HL-60/S4 treated with retinoic acid at 250 ng/mL for 4 days and 3 days (cell line): ENCODE measurements around the gene ATP8B4.

Source experiments
- in situ Hi-C: fragments of 300-500 bp; cut with MboI; formaldehyde crosslinking; loops from 2 replicates; pipeline ENCODE4 v1.7.0; 2022; ENCODE audit warnings: low sequenced_read_pairs

The ATP8B4 gene

DNA sequence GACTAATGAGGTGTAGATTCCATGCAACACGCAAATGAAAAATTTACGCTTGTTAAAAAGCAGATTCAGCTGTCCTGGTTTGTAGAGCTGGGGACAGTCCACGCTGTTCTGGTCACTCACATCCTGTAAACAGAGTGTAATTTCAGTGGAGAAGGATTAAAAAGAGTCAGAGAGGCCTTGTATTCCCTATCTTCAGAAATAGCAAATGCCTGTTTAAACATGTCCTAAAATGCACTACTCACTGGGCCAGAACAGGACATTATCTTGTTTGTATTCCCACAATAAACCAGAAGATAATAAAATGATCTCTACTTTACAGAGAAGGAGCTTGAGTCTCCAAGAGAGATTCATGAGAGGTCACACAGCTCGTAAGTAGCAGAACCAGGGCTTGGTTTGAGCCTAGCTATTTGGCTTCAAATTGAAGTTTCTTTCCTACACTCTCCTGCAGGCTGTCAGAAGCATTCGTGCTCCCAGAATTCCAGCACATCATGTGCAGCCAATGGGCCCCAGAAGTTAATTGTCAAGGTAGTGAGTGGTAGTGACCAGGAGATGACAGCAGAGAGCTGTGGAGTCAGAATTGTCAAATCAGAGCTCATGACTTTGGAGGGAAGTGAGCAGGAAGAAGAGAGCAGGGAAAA is 242.5 kb downstream of the ATP8B4 start:
- in situ Hi-C loops, result loop anchor here (25.0 kb wide), 1 partner anchor 436 kb away; no protein-coding TSS in a partner anchor

DNA sequence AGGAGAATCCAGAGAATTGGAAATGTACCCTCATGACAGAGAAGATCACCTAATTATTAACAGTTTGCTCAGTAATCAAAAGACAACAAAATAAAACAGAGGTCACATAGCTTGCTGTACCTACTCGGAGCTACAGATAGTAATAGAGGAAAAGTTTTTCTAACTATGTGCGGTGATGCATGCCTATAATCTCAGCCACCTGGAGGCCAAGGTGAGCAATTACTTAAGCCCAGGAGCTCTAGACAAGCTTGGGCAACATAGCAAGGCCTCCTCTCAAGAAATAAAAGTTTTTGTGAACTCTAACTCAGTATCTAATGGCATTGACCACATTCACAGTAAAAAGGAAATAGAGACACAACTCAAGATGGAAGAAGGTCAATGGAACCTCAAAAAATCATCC is 243.6 kb downstream of the ATP8B4 start:
- in situ Hi-C loops, result loop anchor here (25.0 kb wide), 1 partner anchor 437 kb away; no protein-coding TSS in a partner anchor

DNA sequence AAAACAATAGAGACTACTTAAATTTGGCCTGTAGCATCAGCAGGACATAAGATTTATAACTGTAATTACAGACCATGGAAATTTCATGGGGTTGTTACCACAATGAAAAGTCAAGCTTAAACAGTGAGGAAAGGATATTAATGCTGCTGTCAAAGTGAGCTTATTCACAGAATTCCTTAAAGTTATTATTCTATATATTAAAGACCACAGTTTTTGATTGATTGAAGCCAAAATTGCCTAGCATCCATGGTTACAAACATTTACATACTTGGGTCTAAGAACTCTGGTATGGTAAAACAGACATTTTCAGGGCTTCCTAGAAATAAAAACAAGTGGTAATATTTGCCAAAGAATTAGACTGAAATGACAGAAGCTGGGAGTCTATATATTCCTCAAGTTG is 248.6 kb downstream of the ATP8B4 start:
- in situ Hi-C loops, result no loop called here

DNA sequence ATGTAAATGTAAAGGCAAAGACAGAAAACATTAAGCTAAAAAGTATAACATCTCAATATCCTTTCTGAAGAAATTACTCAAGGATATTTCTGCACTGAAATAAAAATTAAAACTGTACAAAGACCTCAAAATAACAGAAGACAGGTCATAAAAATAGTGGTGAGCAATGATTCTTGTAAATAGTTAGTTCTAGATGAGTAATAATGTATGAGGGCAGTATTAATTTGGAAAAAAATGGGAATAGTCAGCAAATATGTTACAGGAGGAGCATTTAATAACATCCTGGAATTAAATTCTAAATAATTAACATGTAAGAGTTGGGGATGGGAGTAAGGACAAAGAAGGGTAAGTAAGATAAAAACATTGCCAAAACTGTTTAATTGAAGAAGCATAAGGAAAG is 250.7 kb downstream of the ATP8B4 start:
- in situ Hi-C loops, result no loop called here

- in situ Hi-C loops, result no loop called here
Observed at GRCh38 chr15:49865925-49866757, 252.9 kb downstream of the ATP8B4 start.

- in situ Hi-C loops, result no loop called here
Observed at GRCh38 chr15:49864251-49864650, 254.8 kb downstream of the ATP8B4 start.

DNA sequence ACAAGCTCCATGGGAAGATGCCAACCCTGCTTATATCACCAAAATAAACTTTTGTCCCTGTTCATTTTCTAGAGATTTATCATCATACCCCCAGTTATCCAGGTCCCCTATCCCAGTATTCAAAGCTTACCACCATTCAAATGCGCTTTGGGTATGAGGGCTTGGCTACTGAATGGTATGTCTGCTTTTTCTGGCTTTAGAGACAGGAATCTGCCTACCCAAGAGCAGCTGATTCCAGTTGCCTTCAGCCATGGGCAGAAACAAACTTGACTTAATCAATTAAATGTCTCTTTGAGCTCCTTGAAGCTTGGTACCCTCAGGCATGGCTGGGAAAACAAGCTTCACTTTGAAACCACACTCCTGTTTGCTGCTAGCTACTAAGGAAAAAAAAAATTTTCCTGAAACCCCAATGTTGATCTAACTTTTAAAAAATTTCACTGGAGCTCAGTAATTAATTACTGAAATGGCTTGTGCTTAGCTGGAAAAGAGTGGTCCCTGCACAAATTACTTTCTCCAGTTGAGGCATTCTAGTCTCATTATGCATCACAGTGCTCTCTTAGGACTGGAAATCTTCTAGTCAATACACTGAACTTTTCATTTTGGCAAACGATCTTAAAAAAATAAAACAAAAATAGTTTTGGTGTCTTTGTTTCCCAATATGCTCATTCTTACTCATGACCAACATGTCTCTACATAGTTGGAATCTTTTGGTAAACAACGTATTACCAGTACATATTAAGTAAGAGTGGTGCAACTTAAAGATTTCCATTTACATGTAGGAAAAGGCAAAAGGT is 255.4 kb downstream of the ATP8B4 start:
- in situ Hi-C loops, result no loop called here

DNA sequence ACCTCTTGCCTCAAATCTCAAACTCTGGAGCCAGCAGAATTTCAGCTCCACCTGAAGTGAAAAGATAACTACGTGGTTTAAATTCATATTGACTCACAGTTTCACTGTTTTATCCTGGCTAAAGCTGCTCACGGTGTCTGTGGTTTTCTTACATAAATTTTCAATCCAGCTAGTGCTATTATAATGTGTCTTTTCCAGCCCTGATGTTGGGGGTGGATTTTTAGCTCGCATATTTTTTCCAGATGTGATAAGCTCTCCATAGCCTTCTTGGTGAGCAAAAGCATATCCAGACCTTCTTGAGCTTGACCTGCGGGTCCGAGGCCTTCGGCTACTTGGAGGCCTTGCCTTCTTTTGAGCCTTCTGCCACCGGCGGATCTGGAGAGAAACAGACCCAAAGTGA is 258.9 kb downstream of the ATP8B4 start:
- in situ Hi-C loops, result no loop called here

- in situ Hi-C loops, result no loop called here
Observed at GRCh38 chr15:49857496-49858475, 261.2 kb downstream of the ATP8B4 start.

DNA sequence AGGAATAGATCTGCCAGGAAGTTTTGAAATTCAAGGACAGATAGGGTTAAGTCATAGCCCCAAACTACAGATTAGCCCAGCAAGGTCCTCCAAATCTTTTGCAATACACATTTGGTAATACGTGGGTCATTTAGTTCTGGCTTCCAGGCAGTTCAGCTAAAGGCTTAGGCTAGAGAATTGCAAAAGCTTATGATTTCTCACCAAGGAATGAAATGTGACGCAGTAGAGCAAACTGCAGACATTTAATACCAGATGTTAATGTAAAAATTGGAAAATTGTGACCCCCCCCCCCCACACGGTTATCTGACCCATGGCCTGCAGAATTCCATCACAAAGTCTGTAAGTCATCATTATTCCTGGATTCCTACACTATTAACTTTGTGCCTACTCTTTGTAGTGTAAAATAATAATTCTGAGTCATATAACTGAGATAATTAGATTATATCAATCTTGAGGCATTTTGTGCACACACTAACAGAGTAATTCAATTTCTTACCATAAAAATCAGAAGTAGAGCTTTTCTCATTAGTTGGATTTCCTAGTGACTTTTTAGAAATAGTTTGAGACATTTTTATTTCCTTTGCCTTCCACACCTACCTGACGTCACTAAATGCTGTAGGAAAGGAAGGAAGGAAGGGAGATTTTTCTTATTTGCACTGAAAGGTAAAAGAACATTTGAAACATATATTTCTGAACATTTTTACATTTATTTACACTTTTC is 263.0 kb downstream of the ATP8B4 start:
- in situ Hi-C loops, result no loop called here

DNA sequence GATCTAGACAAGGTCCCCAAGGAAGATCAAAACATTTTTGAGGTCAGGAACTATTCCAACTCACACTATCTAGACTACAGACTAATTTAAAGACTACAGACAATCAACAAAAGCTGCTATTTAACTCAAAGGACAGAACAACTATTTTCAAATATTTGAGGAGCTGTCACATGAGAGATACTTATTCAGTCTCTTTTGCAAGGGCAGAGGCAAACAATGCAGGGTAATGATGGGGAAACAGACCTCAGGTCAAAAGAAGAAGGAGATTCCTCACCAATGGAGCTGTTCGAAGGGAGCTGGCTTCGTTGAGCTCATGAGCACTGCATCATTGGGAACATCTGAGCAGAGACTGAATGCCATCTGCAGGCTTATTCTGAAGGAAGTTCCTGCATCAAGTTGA is 266.3 kb downstream of the ATP8B4 start:
- in situ Hi-C loops, result no loop called here

- in situ Hi-C loops, result no loop called here
Observed at GRCh38 chr15:49848807-49849206, 270.2 kb downstream of the ATP8B4 start.

DNA sequence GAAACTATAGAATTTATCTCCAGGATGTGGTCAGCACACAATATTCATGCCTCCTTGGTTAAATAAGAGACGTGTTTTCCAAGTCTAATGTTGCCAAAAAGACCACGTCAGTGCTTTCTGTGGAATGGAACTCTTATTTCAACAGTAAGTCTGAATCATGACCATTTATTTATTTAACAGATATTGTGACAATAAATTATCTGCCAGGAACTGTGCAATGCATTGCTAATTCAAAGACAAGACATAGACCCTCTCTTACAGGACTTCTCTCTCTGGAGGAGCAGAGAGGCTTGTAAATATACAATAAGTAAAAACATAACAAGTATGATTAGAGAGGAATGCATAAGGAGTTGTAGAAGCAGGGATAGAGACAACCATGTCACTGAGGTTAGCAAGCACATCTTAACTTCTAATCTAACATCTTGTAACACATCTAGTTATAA is 270.7 kb downstream of the ATP8B4 start:
- in situ Hi-C loops, result no loop called here

- in situ Hi-C loops, result no loop called here
Observed at GRCh38 chr15:49847423-49848281, 271.4 kb downstream of the ATP8B4 start.

DNA sequence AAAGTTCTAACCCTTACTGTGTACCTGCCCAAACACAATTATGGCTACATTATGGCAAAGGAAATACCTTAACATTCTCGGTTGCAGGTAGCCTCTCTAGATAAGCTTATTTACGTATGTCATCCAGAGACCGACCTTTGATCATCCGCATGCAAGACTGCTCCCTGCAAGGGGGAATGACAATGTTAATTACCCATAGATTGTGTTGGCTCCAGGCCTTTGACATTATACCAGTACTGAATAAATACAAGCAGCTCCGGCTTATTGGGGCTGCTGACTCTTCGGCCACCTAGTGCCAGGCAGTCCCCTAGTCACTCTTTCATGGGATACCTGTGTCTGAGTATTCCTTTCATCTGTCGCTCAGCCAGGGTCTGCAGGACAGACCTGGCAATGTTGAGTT is 274.6 kb downstream of the ATP8B4 start:
- in situ Hi-C loops, result no loop called here

DNA sequence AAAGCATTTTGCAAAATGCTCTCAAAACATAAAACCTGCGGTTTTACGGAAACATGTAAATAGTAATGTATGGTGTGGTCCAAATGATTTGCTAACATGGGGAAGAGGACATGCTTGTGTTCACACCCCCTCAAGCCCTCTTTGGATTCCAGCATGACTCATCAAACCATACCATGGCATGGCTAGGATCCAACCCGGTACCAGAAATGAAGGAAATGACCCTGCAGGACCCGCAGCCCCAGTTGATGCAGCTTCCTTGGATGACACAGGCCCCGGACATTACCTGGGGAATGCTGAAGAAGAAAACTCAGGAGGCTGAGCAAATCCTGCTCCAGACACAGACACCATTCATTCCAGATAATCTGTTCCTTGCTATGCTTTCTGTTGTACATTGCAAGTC is 275.3 kb downstream of the ATP8B4 start:
- in situ Hi-C loops, result no loop called here

GRCh38 chr15:49842031-49842730 is 276.9 kb downstream of the ATP8B4 start:
- in situ Hi-C loops, result no loop called here

GRCh38 chr15:49832511-49832910 is 286.5 kb downstream of the ATP8B4 start:
- in situ Hi-C loops, result no loop called here
